Fibroblast of villous mesenchyme (primary cell): ENCODE data around the gene ONECUT1. TPM values are rescaled to one million over a fixed set of nuclear protein-coding genes. Genes with fewer than 3 reads are reported as not detected.

Experiments used
- DNase-seq: peaks from one replicate; pipeline ENCODE4 v3.0.0-alpha.2; 2010; ENCODE audit warnings: low read depth
- H3K4me3 ChIP-seq: 2 replicates; pipeline ENCODE4 v1.5.1; 2011; ENCODE audit warnings: low read depth, mild to moderate bottlenecking, low read length
- total RNA-seq: library from RNA; depleted of rRNA; stranded (reverse); fragments of >200 nt; gene quantifications from 2 replicates; pipeline ENCODE4 v1.2.3, GENCODE V29; 2012
- TF ChIP-seq, protein P1 (sequence below): IDR thresholded peaks from 2 replicates; pipeline ENCODE4 v1.5.1; 2012; ENCODE audit warnings: low read depth, mild to moderate bottlenecking, low read length; ENCODE audit not compliant: insufficient read depth

The ONECUT1 gene
- total RNA-seq, 1 donor, result not detected

DNA sequence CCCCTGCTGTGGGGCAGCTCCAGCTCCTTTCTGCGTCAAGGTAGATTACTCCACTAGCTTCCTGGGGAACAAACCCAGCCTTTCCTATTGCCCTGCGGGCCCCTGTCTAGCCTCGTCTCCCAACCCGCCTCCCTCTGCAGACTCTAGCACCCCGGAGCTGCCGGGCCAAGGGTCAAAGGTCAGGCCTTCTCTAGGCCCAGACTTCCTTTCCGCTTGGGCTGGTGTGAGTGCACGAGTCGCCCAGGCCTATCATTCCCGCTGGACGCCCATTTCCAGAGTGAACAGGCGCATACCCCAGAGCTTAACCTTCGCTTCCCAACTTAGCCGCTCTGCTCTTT, 11.6 kb upstream of the ONECUT1 start:
- TF ChIP-seq, protein P1, sequence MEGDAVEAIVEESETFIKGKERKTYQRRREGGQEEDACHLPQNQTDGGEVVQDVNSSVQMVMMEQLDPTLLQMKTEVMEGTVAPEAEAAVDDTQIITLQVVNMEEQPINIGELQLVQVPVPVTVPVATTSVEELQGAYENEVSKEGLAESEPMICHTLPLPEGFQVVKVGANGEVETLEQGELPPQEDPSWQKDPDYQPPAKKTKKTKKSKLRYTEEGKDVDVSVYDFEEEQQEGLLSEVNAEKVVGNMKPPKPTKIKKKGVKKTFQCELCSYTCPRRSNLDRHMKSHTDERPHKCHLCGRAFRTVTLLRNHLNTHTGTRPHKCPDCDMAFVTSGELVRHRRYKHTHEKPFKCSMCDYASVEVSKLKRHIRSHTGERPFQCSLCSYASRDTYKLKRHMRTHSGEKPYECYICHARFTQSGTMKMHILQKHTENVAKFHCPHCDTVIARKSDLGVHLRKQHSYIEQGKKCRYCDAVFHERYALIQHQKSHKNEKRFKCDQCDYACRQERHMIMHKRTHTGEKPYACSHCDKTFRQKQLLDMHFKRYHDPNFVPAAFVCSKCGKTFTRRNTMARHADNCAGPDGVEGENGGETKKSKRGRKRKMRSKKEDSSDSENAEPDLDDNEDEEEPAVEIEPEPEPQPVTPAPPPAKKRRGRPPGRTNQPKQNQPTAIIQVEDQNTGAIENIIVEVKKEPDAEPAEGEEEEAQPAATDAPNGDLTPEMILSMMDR, result no peak
- no peak for DNase-seq
- H3K4me3 ChIP-seq, result no peak overlapping the region

DNA sequence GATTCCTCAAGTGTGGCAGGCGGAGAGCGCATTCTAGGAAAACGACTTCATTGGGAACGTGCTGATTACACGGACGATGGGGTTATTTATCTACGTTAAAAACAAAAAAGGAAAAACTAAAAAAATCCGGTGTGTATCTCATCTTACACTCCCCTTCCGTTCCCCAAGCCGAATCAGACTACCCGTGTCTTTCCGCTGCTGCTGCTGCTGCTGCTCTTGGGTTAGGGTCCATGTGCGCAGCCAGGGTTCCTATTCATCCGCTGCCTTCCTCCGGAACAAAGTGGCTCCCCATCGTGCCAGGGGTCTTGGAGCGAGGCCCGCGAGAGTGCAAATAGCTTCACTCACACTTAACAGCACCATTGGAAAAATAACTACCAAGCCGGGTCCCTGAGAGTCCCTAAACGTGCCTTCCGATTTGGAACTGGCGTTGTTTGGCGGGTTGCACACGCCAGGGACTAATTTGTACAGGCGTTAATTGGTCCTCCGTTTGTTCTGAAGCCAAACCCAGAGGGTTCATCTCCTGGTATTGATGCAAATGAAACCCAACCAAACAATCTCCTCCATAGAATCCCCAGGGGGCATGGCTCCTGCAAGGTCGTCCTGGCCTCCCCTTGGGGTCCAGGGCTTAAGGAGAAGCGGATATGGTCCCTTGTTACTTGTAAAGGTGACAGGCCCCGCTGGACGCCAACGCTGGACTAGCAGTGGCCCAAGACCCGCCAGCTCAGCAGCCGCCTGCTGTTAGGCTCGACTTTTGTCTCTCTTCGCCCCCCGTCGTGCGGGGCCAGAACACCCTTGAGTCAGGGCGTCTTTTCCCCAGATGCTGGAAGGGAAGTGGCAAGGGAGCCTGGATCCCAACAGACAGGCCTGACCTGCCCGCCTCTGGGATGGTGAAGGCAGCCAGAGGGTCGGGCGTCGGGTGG, 11.0 kb upstream of the ONECUT1 start:
- DNase-seq, result no peak
- H3K4me3 ChIP-seq, result no peak overlapping the region
- TF ChIP-seq, protein P1, result no peak

DNA sequence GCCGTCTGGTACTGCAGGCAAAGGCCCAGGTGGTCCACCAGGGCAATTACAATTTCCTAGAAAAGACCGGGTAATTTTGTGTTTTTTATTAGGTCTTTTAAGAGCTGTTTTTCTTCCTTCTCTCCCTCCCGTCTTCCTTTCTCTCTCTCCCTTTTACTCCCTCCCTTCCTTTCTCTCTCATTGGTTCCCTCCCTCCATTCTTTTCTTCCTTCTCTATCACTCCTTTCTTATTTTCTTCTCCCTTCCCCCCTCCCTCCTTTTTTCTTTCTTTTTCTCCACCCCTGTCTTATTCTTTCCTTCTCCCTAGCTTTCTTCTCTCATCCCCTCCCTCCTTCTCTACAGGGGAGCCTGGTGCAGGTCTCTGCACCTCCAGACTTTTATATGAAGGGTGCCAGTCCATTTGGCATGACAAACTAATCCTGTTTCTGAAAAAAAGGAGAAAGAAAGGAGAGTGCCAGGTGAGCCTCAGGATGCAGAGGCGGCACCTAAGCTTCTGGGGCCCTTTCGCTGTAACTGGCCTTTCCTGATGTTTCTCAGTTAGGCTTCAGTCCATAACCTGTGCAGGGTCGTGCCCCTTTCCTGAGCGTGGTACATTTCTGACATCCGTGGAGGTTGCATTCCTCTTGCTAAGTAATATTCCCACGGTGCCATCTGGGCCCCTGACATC, 9.1 kb upstream of the ONECUT1 start:
- DNase-seq, result no peak
- TF ChIP-seq, protein P1, result no peak
- no peak overlapping the region for H3K4me3 ChIP-seq

DNA sequence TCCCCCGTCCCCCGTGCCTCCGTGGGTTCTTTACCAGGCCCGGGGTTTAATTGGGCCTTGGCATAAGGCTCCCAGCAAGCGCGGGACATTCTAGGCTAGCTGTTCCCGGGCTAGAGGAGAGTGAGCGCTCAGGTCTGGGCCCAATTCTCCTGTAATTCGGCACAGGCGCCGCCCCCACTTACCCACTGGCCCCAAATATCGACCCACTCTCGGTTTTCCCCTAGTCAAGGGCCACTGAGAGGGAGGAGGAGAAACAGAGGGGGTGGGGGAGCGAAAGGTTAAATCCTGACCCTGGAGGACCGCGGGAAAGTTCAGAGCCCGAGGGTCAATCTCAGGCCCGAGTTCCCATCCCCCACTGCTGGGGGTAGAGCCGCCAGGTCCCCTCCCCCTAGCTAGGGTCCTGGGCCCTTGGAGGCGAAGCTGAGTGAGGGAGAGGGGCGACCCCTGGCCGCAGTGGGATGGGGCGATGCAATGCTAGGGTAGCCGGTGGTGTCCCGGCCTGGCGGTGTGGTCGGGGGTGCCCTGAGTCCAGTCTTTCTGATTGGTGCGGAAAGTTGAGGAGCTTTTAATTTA, 8.5 kb upstream of the ONECUT1 start:
- TF ChIP-seq, protein P1, result no peak
- no peak for DNase-seq
- H3K4me3 ChIP-seq, result no peak overlapping the region

DNA sequence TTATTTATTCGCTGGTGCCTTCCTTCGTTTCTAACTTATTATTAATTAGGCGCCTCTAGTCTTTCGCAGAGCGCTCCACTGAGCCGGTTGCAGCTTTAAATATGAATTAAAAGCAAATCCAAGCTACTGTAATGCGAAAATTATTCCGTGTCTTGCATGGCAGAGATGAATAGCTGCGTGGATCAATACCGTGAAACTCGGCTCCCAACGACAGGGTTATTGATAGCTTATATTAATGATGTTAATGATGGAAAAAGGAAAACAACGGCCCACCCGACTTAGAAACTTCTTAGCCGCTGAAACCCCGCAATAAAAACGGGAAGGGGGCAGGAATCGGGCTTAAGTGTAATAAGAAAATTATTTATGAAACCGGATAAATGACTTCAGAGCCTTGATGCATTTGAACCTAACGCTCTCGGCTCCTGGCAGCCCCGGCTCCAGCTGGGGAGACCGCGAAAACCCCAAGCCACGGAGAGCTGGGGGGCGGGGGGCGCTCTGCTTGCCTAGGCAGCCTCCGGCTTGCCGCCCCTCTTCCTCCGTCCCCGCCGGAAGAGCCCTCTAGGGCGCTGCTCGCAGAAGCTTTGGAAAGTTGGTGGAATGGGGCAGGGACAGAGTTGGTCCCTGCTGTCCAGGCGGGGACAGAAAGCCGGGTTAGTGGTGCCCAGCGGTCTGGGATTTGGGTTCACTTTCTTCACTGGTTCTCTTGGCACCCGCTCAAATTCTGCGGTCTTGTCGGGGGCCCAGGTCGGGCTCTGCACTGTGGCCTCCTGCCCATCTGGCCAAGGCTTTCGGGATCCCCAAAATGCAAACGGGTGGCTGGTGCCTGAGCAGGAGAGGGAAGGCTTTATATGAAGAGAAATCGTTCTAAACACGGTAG, 7.7 kb upstream of the ONECUT1 start:
- TF ChIP-seq, protein P1, result no peak
- no peak overlapping the region for H3K4me3 ChIP-seq
- DNase-seq, result no peak

DNA sequence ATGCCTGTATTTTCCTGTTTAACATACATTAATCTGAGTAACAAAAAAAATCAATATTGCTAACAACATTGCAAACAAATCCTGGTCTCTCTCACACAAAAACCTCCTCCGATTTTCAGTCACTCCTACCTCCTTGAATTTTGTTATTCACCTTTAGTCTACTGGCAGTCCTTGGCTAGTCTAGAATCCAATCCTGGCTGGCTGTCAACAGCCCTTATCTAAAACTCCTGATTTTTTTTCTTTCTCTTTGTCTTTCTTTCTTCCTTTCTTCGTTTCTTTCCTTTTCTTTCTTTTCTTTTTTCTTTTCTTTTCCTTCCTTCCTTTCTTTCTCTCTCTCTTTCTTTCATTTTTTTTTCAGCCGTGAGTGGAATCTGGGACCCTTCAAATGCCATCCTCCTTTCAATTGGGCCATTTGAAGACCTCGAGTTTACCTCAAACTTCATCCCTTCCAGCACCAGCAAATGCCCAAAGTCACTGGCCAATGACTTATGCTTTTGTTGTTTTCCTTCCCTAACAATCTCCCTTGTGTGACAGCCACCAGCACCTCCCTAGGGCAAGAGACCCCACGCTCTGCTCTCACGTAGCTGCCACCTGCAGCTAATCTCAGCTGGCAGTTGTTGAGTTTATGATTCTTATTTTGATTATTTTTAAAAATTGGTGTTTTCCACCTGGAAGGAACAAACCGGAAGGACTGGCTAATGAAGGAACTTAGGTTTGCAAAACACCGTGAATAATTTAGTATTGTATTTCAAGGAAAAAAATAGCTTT, 6.8 kb upstream of the ONECUT1 start:
- no peak overlapping the region for H3K4me3 ChIP-seq
- no peak for DNase-seq
- TF ChIP-seq, protein P1, result no peak
